ENCODE results near the gene RIPOR2. TPM values are rescaled to one million over a fixed set of nuclear protein-coding genes. Genes with fewer than 3 reads are reported as not detected.

The RIPOR2 gene
- total and polyA plus RNA-seq, 11 donors: 0.76 to 14.2 (median 4.2) TPM

- Histone ChIP-seq H3K4me1 (peaks cover 0 to 14% (median 0%) of the 10 kb centered on the region in 12 donors), H3K27ac (no peak overlapping the region), H3K4me3 (no peak overlapping the region), H3K9me3 (no peaks in the 10 kb centered on the region), H3K36me3 (no peaks in the 10 kb centered on the region), H3K27me3 (no peaks in the 10 kb centered on the region)
- no peak for DNase-seq
- no peak for ATAC-seq
- intact Hi-C loops (cut with DNase I): no loop called here
- 71 to 94% (median 79%) methylated on average over 4 to 5 of the region's 5 CpGs for WGBS, 4 donors
- TF ChIP-seq POLR2A (IDR thresholded peaks at IDR 0.05): no peak
- no peak for TF ChIP-seq CTCF (IDR thresholded peaks at IDR 0.05)
These were observed 26.1 kb upstream of the RIPOR2 start for GRCh38 chr6:24961852-24962251.

- H3K4me3 ChIP-seq: no peak overlapping the region
- TF ChIP-seq POLR2A (IDR thresholded peaks at IDR 0.05): no peak
- no peak for TF ChIP-seq CTCF (IDR thresholded peaks at IDR 0.05)
- WGBS, 4 donors: 65 to 74% (median 73%) methylated on average over 3 of the region's 3 CpGs
- no peaks in the 10 kb centered on the region for H3K27me3 ChIP-seq
- intact Hi-C loops (cut with DNase I): no loop called here
- peaks cover 0 to 14% (median 0%) of the 10 kb centered on the region in 12 donors for H3K4me1 ChIP-seq
- H3K36me3 ChIP-seq: no peaks in the 10 kb centered on the region
- no peaks in the 10 kb centered on the region for H3K9me3 ChIP-seq
- no peak for ATAC-seq
- H3K27ac ChIP-seq: peak overlapping the region in 1 of 12 donors; percentile 23
- no peak for DNase-seq
These were observed 25.3 kb upstream of the RIPOR2 start for GRCh38 chr6:24960991-24961475.

DNA sequence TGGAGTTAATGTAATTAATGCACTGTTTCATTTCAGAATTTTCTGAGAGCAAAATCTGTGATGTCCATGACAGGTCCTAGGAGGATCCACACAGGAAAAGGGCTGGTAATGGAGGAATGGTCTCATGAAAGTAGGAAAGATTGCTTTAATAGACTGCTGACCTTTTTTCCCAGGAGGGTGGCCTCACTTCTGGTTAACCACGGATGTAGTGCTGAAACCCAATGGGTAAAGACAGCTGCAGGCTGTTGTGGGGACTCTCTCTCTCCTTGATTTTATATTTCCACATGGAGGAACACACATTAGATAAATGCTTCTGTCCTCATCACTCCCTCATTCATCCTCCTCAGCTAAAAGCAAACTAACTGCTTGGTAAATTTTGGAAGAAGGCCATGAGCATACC, 23.6 kb upstream of the RIPOR2 start:
- Histone ChIP-seq H3K4me3 (no peak overlapping the region), H3K4me1 (peaks cover 0 to 14% (median 0%) of the 10 kb centered on the region in 12 donors), H3K27ac (no peak overlapping the region), H3K27me3 (no peaks in the 10 kb centered on the region), H3K9me3 (no peaks in the 10 kb centered on the region), H3K36me3 (no peaks in the 10 kb centered on the region)
- no peak for TF ChIP-seq CTCF (IDR thresholded peaks at IDR 0.05)
- no peak for TF ChIP-seq POLR2A (IDR thresholded peaks at IDR 0.05)
- intact Hi-C loops (cut with DNase I): no loop called here
- ATAC-seq (no peak), DNase-seq (no peak)
- WGBS, 4 donors: 42 to 81% (median 64%) methylated on average over 1 of the region's 1 CpG

GRCh38 chr6:24957199-24957598, 21.4 kb upstream of the RIPOR2 start:
- DNase-seq (no peak), ATAC-seq (no peak)
- intact Hi-C loops (cut with DNase I): no loop called here
- peaks cover 0 to 29% (median 0%) of the 10 kb centered on the region in 12 donors for H3K4me1 ChIP-seq
- no peaks in the 10 kb centered on the region for H3K27me3 ChIP-seq
- no peaks in the 10 kb centered on the region for H3K36me3 ChIP-seq
- 74 to 86% (median 81%) methylated on average over 3 of the region's 3 CpGs for WGBS, 4 donors
- H3K4me3 ChIP-seq: no peak overlapping the region
- no peak overlapping the region for H3K27ac ChIP-seq
- no peaks in the 10 kb centered on the region for H3K9me3 ChIP-seq
- TF ChIP-seq POLR2A (IDR thresholded peaks at IDR 0.05) (no peak), CTCF (IDR thresholded peaks at IDR 0.05) (no peak)
